GM12891 (cell line): ENCODE results near the gene UQCRC1.

ENCODE experiments used
- DNase-seq: peaks from one replicate; pipeline ENCODE4 v3.0.0; 2011; ENCODE audit warnings: low spot score; ENCODE audit not compliant: insufficient read length
- FAIRE-seq: peaks from 2 replicates; lab custom pipeline; 2011; peaks lifted over from hg19 to GRCh38; lab: Jason Lieb, UNC
- PAX5 ChIP-seq: IDR thresholded peaks from 2 replicates; pipeline ENCODE4 v1.6.1; 2011; ENCODE audit warnings: low read length, moderate library complexity, mild to moderate bottlenecking; ENCODE audit not compliant: insufficient read depth, severe bottlenecking
- POLR2A ChIP-seq: IDR thresholded peaks from 2 replicates; pipeline ENCODE4 v1.6.1; 2011; ENCODE audit warnings: low read depth, low read length, control low read depth
- POLR2AphosphoS5 ChIP-seq: IDR thresholded peaks from 2 replicates; pipeline ENCODE4 v1.6.1; 2011; ENCODE audit warnings: low read depth, low read length, control low read depth
- POU2F2 ChIP-seq: IDR thresholded peaks from 2 replicates; pipeline ENCODE4 v1.6.1; 2011; ENCODE audit warnings: low read depth, mild to moderate bottlenecking, control low read depth, low read length, moderate library complexity
- SPI1 ChIP-seq: IDR thresholded peaks from 2 replicates; pipeline ENCODE4 v1.6.1; 2011; ENCODE audit warnings: low read depth, low read length, control low read depth
- TAF1 ChIP-seq: IDR thresholded peaks from 2 replicates; pipeline ENCODE4 v1.6.1; 2011; ENCODE audit warnings: low read depth, low read length, control low read depth

The UQCRC1 gene

DNA sequence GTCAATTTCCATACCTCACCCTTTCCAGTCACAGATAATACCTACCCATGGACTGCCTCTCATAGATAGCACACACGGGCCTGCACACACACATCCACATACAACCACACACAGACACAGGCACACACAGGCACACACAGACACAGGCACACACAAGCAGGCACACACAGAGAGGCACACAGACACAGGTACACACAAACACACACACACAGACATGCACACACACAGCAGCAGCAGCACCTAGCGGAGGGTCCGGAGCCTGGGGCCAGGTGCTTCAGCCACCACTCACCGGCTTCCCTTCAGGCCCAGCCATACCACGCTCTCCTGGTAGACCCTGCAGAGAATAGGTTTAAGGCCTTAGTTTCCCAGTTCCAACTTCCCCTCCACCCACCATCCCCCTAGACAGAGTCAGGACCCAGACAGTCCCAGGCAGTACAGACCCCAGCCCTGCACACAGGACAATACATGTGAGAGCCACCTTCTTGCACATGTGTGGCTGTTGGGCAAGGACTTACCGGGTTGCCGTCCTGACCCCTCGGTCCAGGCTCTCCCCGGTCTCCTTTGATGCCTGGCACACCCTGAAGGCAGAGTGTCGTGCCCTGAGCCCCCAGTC, 35.4 kb downstream of the UQCRC1 start:
- TF ChIP-seq SPI1 = no peak
- no peak for TF ChIP-seq POLR2A
- no peak for TF ChIP-seq POU2F2
- no peak for TF ChIP-seq TAF1
- no peak for TF ChIP-seq POLR2AphosphoS5
- TF ChIP-seq PAX5 = no peak
- FAIRE-seq = no peak

DNA sequence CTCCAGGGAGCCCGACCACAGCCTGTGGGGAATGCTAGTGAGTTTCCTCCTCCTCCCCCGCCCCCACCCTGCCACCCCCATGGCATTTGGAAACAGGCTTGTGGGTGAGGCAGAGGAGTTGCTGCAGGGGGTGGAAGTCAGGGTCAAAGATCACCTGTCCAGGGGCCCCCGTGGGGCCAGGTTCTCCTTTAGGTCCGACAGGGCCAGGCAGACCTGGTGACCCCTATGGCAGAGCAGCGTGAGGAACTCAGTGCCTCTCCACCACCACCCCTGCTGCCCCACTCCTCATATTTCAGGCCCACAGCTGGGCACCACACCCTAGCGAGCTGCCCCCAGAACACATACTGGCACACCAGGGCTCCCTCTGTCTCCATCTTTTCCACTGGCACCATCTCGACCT, 36.9 kb downstream of the UQCRC1 start:
- no peak for DNase-seq
- FAIRE-seq = no peak
- TF ChIP-seq PAX5 (no peak), SPI1 (no peak), POLR2A (no peak)

More for the DNA sequence above, 35.4 kb downstream of the UQCRC1 start:
- no peak for DNase-seq

DNA sequence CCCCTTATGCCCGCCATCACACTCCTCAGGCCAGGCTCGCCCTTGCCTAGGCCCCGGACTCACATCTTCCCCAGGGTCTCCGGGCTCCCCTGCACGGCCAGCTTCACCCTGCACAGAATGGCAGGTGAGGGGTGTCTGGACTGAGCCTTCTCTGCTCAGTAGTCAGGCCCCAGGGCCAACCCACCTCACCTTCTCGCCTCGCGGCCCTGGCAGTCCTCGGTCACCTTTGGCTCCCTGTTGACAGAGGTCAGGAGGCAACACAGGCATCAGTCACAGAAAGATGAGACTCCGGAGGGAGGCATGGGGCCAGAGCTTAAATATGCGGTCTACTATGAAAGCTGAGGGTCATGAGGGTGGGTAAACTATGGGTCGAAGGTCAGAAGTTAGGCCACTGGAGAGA, 37.5 kb downstream of the UQCRC1 start:
- FAIRE-seq (no peak), DNase-seq (no peak)
- TF ChIP-seq SPI1 (no peak), TAF1 (no peak), POLR2AphosphoS5 (no peak), PAX5 (no peak), POLR2A (no peak), POU2F2 (no peak)

DNA sequence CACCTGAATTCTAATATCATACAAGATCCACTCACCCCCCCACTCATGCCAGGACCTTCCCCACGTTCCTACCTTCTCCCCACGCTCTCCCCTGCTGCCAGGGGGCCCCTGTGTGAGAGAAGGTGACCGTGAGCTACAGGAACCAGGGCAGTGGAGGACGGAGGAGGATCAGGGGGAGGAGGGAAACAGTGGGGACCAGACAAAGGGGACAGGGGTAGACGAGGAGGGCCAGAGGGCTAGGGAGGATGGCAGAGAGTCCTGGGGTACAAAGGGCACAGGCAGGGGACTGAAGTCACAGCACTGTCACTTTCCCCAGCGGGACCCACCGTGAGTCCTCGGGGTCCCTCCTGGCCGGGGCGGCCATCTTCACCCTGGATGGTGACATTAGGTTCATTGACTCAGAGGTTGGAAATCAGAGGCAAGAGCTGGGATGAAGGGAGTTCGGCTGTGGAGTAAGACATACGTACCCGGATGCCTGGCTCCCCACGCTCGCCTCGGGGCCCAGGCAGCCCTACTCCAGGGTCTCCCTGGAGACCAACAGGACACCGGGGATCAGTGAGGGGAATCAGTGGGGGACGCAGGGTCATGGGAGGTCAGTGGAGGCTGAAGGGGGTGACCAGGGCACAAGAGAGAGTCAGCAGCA, 39.5 kb downstream of the UQCRC1 start:
- FAIRE-seq = no peak
- no peak for DNase-seq
- no peak for TF ChIP-seq POLR2A
- TF ChIP-seq PAX5 = no peak
- no peak for TF ChIP-seq TAF1

DNA sequence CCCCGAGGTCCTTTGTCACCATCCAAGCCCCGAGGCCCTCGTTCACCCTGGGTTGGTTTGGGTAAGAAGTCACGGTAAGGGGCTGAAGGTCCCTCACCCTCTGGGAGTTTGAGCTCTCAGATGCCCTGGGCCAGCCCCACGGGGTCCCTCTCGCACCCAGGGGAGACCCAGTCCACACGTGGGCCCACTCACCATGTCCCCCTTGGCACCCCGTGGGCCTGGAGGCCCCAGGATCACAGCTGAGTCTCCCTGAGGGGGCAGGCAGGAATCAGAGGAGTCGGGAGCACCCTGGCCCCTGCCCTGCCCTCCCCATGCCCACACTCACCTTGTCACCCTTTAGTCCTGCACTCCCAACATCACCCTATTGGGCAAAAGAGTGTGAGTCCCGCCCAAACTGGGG, 40.0 kb downstream of the UQCRC1 start:
- DNase-seq (no peak), FAIRE-seq (no peak)
- no peak for TF ChIP-seq POU2F2
- no peak for TF ChIP-seq PAX5
- TF ChIP-seq SPI1 = no peak
- no peak for TF ChIP-seq POLR2AphosphoS5
- TF ChIP-seq POLR2A = no peak
- TF ChIP-seq TAF1 = no peak

DNA sequence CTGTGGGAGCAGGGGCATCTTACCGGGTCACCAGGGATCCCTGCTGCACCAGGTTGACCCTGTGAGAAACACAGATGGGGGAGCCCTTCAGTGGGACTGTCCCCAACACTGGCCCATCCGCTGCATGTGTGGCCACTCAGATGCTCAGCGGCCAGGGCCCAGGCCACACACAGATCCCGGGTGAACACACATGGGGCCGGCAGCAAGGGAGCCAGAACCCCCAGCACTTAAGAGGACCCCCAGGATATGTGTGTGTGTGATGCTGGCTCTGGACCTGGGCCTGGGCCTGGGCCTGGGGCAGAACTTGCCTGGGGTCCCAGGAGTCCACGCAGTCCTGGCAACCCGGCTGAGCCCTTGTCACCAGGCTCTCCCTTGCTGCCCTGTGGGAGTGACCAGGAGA, 41.0 kb downstream of the UQCRC1 start:
- no peak for TF ChIP-seq PAX5
- TF ChIP-seq POU2F2 = no peak
- TF ChIP-seq POLR2AphosphoS5 = no peak
- TF ChIP-seq SPI1 = no peak
- TF ChIP-seq POLR2A = no peak
- no peak for TF ChIP-seq TAF1
- no peak for FAIRE-seq
- no peak for DNase-seq

DNA sequence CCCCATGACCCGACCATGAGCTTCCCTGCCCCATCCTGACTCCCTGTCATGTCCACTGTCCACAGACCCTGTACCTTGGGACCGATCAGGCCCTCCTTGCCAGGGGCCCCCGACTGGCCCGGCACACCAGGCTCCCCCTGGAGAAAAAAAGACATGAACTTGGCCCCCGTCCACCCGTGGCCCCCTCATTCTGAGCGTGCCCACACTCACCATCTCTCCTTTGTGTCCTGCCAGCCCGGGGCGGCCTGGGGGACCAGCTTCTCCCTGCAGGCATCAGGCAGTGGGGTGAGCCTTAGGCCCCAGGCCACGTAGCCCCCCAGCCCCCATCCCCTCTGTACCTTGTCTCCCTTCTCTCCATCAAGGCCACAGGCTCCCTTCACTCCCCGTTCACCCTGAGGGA, 41.9 kb downstream of the UQCRC1 start:
- DNase-seq (no peak), FAIRE-seq (no peak)
- TF ChIP-seq POU2F2 = no peak

DNA sequence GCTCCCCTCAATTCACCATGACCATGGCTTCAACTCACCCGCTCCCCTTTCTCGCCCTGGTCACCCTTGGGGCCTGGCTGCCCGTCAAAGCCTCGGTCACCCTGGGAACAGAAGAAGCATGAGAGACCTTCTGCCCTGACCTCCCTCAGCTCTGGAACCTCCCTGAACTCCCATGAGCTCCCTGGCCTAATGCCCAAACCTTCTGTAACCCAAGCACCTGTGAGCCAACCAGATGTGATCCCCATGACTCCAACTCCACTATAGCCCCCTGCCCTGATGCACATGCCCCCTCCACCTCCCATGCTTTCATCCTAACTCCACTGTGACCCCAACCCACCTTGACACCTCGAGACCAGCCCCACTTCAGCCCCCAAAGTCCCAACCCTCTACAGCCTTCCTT, 42.4 kb downstream of the UQCRC1 start:
- DNase-seq = no peak
- TF ChIP-seq PAX5 (no peak), POU2F2 (no peak), POLR2A (no peak), TAF1 (no peak), SPI1 (no peak), POLR2AphosphoS5 (no peak)
- no peak for FAIRE-seq

DNA sequence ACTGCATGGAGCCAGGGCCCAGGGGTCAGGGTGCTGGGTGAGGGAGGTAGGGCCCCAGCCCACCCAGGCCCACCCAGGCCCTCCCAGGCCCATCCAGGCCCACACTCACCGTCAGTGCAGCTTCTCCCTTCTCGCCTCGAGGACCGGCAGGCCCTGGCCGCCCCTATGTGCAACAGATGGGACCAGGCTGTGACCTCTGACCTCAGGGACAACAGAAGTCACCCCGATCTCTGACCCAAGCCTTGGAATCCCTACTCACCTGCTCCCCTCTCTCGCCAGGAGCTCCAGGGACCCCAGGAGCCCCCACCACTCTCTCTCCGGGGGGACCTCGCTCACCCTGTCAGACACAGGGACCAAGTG, 43.1 kb downstream of the UQCRC1 start:
- TF ChIP-seq SPI1 (no peak), POLR2A (no peak), TAF1 (no peak), POLR2AphosphoS5 (no peak), POU2F2 (no peak), PAX5 (no peak)
- DNase-seq (no peak), FAIRE-seq (no peak)

DNA sequence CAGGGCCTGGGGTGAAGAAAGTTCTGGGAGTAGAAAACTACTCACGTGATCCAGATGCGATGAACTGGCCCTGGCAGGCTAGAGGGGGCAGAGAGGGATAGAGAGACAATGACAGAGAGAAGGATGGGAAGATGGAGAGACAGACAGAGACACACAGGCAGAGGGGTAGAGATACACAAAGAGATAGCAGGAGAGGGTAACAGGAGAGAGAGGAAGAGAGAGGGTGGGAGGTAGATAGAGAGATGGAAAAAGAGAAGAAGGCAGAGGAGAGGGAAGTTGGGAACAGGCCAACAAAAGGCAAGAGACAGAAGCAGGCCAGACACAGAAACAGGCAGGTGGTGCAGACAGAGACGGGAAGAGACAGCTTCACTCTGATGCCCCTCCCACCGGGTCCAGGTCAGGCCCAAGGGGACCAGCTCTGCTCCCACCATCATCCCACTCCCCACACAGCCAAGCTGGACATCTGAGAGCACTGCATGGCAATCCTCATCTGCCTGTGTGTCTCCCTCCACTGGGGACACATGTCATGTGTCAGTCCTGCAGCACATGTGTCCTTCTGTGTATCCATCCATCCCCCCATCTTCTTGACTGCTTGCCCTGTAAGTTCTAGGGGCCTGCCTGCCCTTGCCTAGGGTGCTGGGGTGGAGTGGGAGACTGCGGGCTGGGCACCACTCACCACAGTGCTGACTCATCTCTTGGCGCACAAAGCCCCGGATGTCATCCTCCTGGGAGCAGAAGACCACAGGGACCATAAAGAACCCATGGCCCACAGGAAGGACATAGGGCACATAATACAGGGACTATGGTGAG, 43.6 kb downstream of the UQCRC1 start:
- peak; percentile 54 for FAIRE-seq
- TF ChIP-seq POLR2AphosphoS5 (no peak), POLR2A (no peak), PAX5 (no peak), TAF1 (no peak), POU2F2 (no peak), SPI1 (no peak)
- DNase-seq = no peak
